ENCODE measurements around the gene MYO7A.

MYO7A gene

GRCh38 chr11:77101043-77101537 is 27.0 kb upstream of the MYO7A start:
- peaks cover 27 to 31% of the 10 kb centered on the region in 2 donors for H3K36me3 ChIP-seq (ENCODE audit: control insufficient read depth in 2 of 2, insufficient read depth in 2 of 2, low read length in 2 of 2)
- no peak overlapping the region for H3K9ac ChIP-seq (ENCODE audit: low read depth in 1 of 2, low read length in 2 of 2)
- no peak overlapping the region for H3K4me3 ChIP-seq (ENCODE audit: low read length in 2 of 2)
- peaks cover 16 to 24% of the 10 kb centered on the region in 2 donors for H3K4me1 ChIP-seq (ENCODE audit: control insufficient read depth in 2 of 2, insufficient read depth in 2 of 2, low read length in 2 of 2)
- H3K27ac ChIP-seq (ENCODE audit: low read depth in 2 of 2, low read length in 2 of 2) = no peak overlapping the region
- no peaks in the 10 kb centered on the region for H3K9me3 ChIP-seq (ENCODE audit: control insufficient read depth in 2 of 2, low read length in 2 of 2)
- no peaks in the 10 kb centered on the region for H3K27me3 ChIP-seq (ENCODE audit: control insufficient read depth in 2 of 2, insufficient read depth in 2 of 2, low read length in 2 of 2)

GRCh38 chr11:77102246-77103210 is 25.5 kb upstream of the MYO7A start, which contains the start of gene OMP:
OMP (plus strand) TSS chr11:77102840; CDS start chr11:77102840, 0 bp downstream.
- Histone ChIP-seq H3K9ac (ENCODE audit: low read depth in 1 of 2, low read length in 2 of 2) (no peak within 1 kb of the TSS), H3K4me3 (ENCODE audit: low read length in 2 of 2) (no peak within 1 kb of the TSS), H3K27ac (ENCODE audit: low read depth in 2 of 2, low read length in 2 of 2) (no peak within 1 kb of the TSS), H3K4me1 (ENCODE audit: control insufficient read depth in 2 of 2, insufficient read depth in 2 of 2, low read length in 2 of 2) (peaks cover 13 to 28% of the 10 kb centered on the region in 2 donors), H3K36me3 (ENCODE audit: control insufficient read depth in 2 of 2, insufficient read depth in 2 of 2, low read length in 2 of 2) (peaks cover 27 to 31% of the 10 kb centered on the region in 2 donors), H3K27me3 (ENCODE audit: control insufficient read depth in 2 of 2, insufficient read depth in 2 of 2, low read length in 2 of 2) (no peaks in the 10 kb centered on the region), H3K9me3 (ENCODE audit: control insufficient read depth in 2 of 2, low read length in 2 of 2) (no peaks in the 10 kb centered on the region)

- no peaks in the 10 kb centered on the region for H3K27me3 ChIP-seq (ENCODE audit: control insufficient read depth in 2 of 2, insufficient read depth in 2 of 2, low read length in 2 of 2)
- H3K4me1 ChIP-seq (ENCODE audit: control insufficient read depth in 2 of 2, insufficient read depth in 2 of 2, low read length in 2 of 2) = peaks cover 21 to 36% of the 10 kb centered on the region in 2 donors
- no peak overlapping the region for H3K27ac ChIP-seq (ENCODE audit: low read depth in 2 of 2, low read length in 2 of 2)
- H3K9me3 ChIP-seq (ENCODE audit: control insufficient read depth in 2 of 2, low read length in 2 of 2) = no peaks in the 10 kb centered on the region
- H3K4me3 ChIP-seq (ENCODE audit: low read length in 2 of 2) = no peak overlapping the region
- H3K36me3 ChIP-seq (ENCODE audit: control insufficient read depth in 2 of 2, insufficient read depth in 2 of 2, low read length in 2 of 2) = peaks cover 27 to 31% of the 10 kb centered on the region in 2 donors
- H3K9ac ChIP-seq (ENCODE audit: low read depth in 1 of 2, low read length in 2 of 2) = no peak overlapping the region
These were observed 24.7 kb upstream of the MYO7A start for GRCh38 chr11:77103319-77103718.

- Histone ChIP-seq H3K9me3 (ENCODE audit: control insufficient read depth in 2 of 2, low read length in 2 of 2) (no peaks in the 10 kb centered on the region), H3K36me3 (ENCODE audit: control insufficient read depth in 2 of 2, insufficient read depth in 2 of 2, low read length in 2 of 2) (peaks cover 27 to 31% of the 10 kb centered on the region in 2 donors)
These were observed 23.3 kb upstream of the MYO7A start for GRCh38 chr11:77104727-77105126.

GRCh38 chr11:77106321-77106720 is 21.7 kb upstream of the MYO7A start:
- Histone ChIP-seq H3K4me1 (ENCODE audit: control insufficient read depth in 2 of 2, insufficient read depth in 2 of 2, low read length in 2 of 2) (peaks cover 28 to 60% of the 10 kb centered on the region in 2 donors), H3K9ac (ENCODE audit: low read depth in 1 of 2, low read length in 2 of 2) (peak overlapping the region in 1 of 2 donors; percentile 26), H3K9me3 (ENCODE audit: control insufficient read depth in 2 of 2, low read length in 2 of 2) (no peaks in the 10 kb centered on the region), H3K4me3 (ENCODE audit: low read length in 2 of 2) (no peak overlapping the region), H3K36me3 (ENCODE audit: control insufficient read depth in 2 of 2, insufficient read depth in 2 of 2, low read length in 2 of 2) (peaks cover 21 to 25% of the 10 kb centered on the region in 2 donors), H3K27me3 (ENCODE audit: control insufficient read depth in 2 of 2, insufficient read depth in 2 of 2, low read length in 2 of 2) (no peaks in the 10 kb centered on the region), H3K27ac (ENCODE audit: low read depth in 2 of 2, low read length in 2 of 2) (peak overlapping the region; percentile 70 to 71)

More at GRCh38 chr11:77104727-77105126, 23.3 kb upstream of the MYO7A start:
- H3K27me3 ChIP-seq (ENCODE audit: control insufficient read depth in 2 of 2, insufficient read depth in 2 of 2, low read length in 2 of 2) = no peaks in the 10 kb centered on the region
- no peak overlapping the region for H3K4me3 ChIP-seq (ENCODE audit: low read length in 2 of 2)
- peak overlapping the region in 1 of 2 donors; percentile 71 for H3K27ac ChIP-seq (ENCODE audit: low read depth in 2 of 2, low read length in 2 of 2)
- H3K4me1 ChIP-seq (ENCODE audit: control insufficient read depth in 2 of 2, insufficient read depth in 2 of 2, low read length in 2 of 2) = peaks cover 26 to 46% of the 10 kb centered on the region in 2 donors
- no peak overlapping the region for H3K9ac ChIP-seq (ENCODE audit: low read depth in 1 of 2, low read length in 2 of 2)

- Histone ChIP-seq H3K9ac (ENCODE audit: low read depth in 1 of 2, low read length in 2 of 2) (peak overlapping the region in 1 of 2 donors; percentile 26), H3K4me1 (ENCODE audit: control insufficient read depth in 2 of 2, insufficient read depth in 2 of 2, low read length in 2 of 2) (peaks cover 28 to 62% of the 10 kb centered on the region in 2 donors), H3K4me3 (ENCODE audit: low read length in 2 of 2) (no peak overlapping the region), H3K9me3 (ENCODE audit: control insufficient read depth in 2 of 2, low read length in 2 of 2) (no peaks in the 10 kb centered on the region), H3K27ac (ENCODE audit: low read depth in 2 of 2, low read length in 2 of 2) (peak overlapping the region; percentile 70 to 71), H3K27me3 (ENCODE audit: control insufficient read depth in 2 of 2, insufficient read depth in 2 of 2, low read length in 2 of 2) (no peaks in the 10 kb centered on the region), H3K36me3 (ENCODE audit: control insufficient read depth in 2 of 2, insufficient read depth in 2 of 2, low read length in 2 of 2) (peaks cover 21 to 23% of the 10 kb centered on the region in 2 donors)
These were observed 21.3 kb upstream of the MYO7A start for GRCh38 chr11:77106759-77107158.

GRCh38 chr11:77107950-77108349 is 20.1 kb upstream of the MYO7A start:
- Histone ChIP-seq H3K4me3 (ENCODE audit: low read length in 2 of 2) (peak overlapping the region in 1 of 2 donors; percentile 17), H3K27me3 (ENCODE audit: control insufficient read depth in 2 of 2, insufficient read depth in 2 of 2, low read length in 2 of 2) (no peaks in the 10 kb centered on the region), H3K9ac (ENCODE audit: low read depth in 1 of 2, low read length in 2 of 2) (peak overlapping the region; percentile 14 to 30), H3K36me3 (ENCODE audit: control insufficient read depth in 2 of 2, insufficient read depth in 2 of 2, low read length in 2 of 2) (peaks cover 16 to 23% of the 10 kb centered on the region in 2 donors), H3K4me1 (ENCODE audit: control insufficient read depth in 2 of 2, insufficient read depth in 2 of 2, low read length in 2 of 2) (peaks cover 30 to 73% of the 10 kb centered on the region in 2 donors), H3K9me3 (ENCODE audit: control insufficient read depth in 2 of 2, low read length in 2 of 2) (no peaks in the 10 kb centered on the region), H3K27ac (ENCODE audit: low read depth in 2 of 2, low read length in 2 of 2) (peak overlapping the region; percentile 70 to 71)

- no peaks in the 10 kb centered on the region for H3K9me3 ChIP-seq (ENCODE audit: control insufficient read depth in 2 of 2, low read length in 2 of 2)
- peak overlapping the region; percentile 70 to 71 for H3K27ac ChIP-seq (ENCODE audit: low read depth in 2 of 2, low read length in 2 of 2)
- peaks cover 33 to 76% of the 10 kb centered on the region in 2 donors for H3K4me1 ChIP-seq (ENCODE audit: control insufficient read depth in 2 of 2, insufficient read depth in 2 of 2, low read length in 2 of 2)
- peak overlapping the region in 1 of 2 donors; percentile 17 for H3K4me3 ChIP-seq (ENCODE audit: low read length in 2 of 2)
- H3K9ac ChIP-seq (ENCODE audit: low read depth in 1 of 2, low read length in 2 of 2) = peak overlapping the region in 1 of 2 donors; percentile 14
- H3K27me3 ChIP-seq (ENCODE audit: control insufficient read depth in 2 of 2, insufficient read depth in 2 of 2, low read length in 2 of 2) = no peaks in the 10 kb centered on the region
- peaks cover 13 to 21% of the 10 kb centered on the region in 2 donors for H3K36me3 ChIP-seq (ENCODE audit: control insufficient read depth in 2 of 2, insufficient read depth in 2 of 2, low read length in 2 of 2)
These were observed 19.6 kb upstream of the MYO7A start for GRCh38 chr11:77108436-77108835.

GRCh38 chr11:77109236-77110019 is 18.6 kb upstream of the MYO7A start:
- peaks cover 13 to 21% of the 10 kb centered on the region in 2 donors for H3K36me3 ChIP-seq (ENCODE audit: control insufficient read depth in 2 of 2, insufficient read depth in 2 of 2, low read length in 2 of 2)
- no peak overlapping the region for H3K9ac ChIP-seq (ENCODE audit: low read depth in 1 of 2, low read length in 2 of 2)
- H3K9me3 ChIP-seq (ENCODE audit: control insufficient read depth in 2 of 2, low read length in 2 of 2) = no peaks in the 10 kb centered on the region
- no peak overlapping the region for H3K4me3 ChIP-seq (ENCODE audit: low read length in 2 of 2)
- no peaks in the 10 kb centered on the region for H3K27me3 ChIP-seq (ENCODE audit: control insufficient read depth in 2 of 2, insufficient read depth in 2 of 2, low read length in 2 of 2)
- H3K4me1 ChIP-seq (ENCODE audit: control insufficient read depth in 2 of 2, insufficient read depth in 2 of 2, low read length in 2 of 2) = peaks cover 32 to 74% of the 10 kb centered on the region in 2 donors
- peak overlapping the region; percentile 23 to 72 for H3K27ac ChIP-seq (ENCODE audit: low read depth in 2 of 2, low read length in 2 of 2)
